Suppressor macrophage treated with lipopolysaccharide for 4 hours (primary cell): ENCODE results near the gene ALDH9A1.
"Not testable (repeated sequence)": the region's sequence is repeated elsewhere in the genome, so short reads cannot be mapped to it uniquely, and the experiment has no call there.

ENCODE experiments used
- DNase-seq: peaks from one replicate; pipeline ENCODE4 v3.0.0-alpha.2; 2020

The ALDH9A1 gene

GRCh38 chr1:165686121-165686970, 12.0 kb downstream of the ALDH9A1 start:
- peak; percentile 29 for DNase-seq

GRCh38 chr1:165683848-165684485, 14.4 kb downstream of the ALDH9A1 start:
- DNase-seq, result no peak

GRCh38 chr1:165680773-165681172, 17.6 kb downstream of the ALDH9A1 start:
- DNase-seq, result not testable (repeated sequence)

GRCh38 chr1:165680303-165680702, 18.1 kb downstream of the ALDH9A1 start:
- DNase-seq, result no peak

- no peak for DNase-seq
Observed at GRCh38 chr1:165679282-165680036, 18.9 kb downstream of the ALDH9A1 start.

GRCh38 chr1:165678509-165678908, 19.9 kb downstream of the ALDH9A1 start:
- DNase-seq, result no peak

GRCh38 chr1:165675794-165676193, 22.6 kb downstream of the ALDH9A1 start:
- DNase-seq, result no peak

GRCh38 chr1:165674599-165674998, 23.8 kb downstream of the ALDH9A1 start:
- DNase-seq, result peak; percentile 41

- peak; percentile 72 for DNase-seq
Observed at GRCh38 chr1:165671526-165671925, 26.8 kb downstream of the ALDH9A1 start.

- DNase-seq, result no peak
Observed at GRCh38 chr1:165668184-165668583, 30.2 kb downstream of the ALDH9A1 start.

- peak; percentile 25 for DNase-seq
Observed at GRCh38 chr1:165666152-165666825, 32.1 kb downstream of the ALDH9A1 start.

GRCh38 chr1:165662186-165662585, 36.2 kb downstream of the ALDH9A1 start:
- no peak for DNase-seq

- DNase-seq, result no peak
Observed at GRCh38 chr1:165661703-165662102, 36.7 kb downstream of the ALDH9A1 start.

GRCh38 chr1:165659581-165659895, 38.8 kb downstream of the ALDH9A1 start:
- DNase-seq, result no peak

GRCh38 chr1:165658766-165659580, 39.4 kb downstream of the ALDH9A1 start:
- not testable (repeated sequence) for DNase-seq

- no peak for DNase-seq
Observed at GRCh38 chr1:165650981-165651625, 47.3 kb downstream of the ALDH9A1 start.

GRCh38 chr1:165648919-165649572, 49.3 kb downstream of the ALDH9A1 start:
- no peak for DNase-seq

- DNase-seq, result no peak
Observed at GRCh38 chr1:165647970-165648369, 50.4 kb downstream of the ALDH9A1 start.

GRCh38 chr1:165647517-165647916, 50.8 kb downstream of the ALDH9A1 start:
- no peak for DNase-seq

GRCh38 chr1:165645654-165646366, 52.6 kb downstream of the ALDH9A1 start:
- DNase-seq, result no peak
